Trophoblast cell (in vitro differentiated cells and primary cell): Measurements from ENCODE around the gene PKD1.

Source experiments
- DNase-seq, 2 donors: peaks; one replicate each; pipeline ENCODE4 v3.0.0-alpha.2; 2016
- H2AFZ ChIP-seq: 2 replicates; pipeline ENCODE4 v1.6.1; 2013; ENCODE audit warnings: low read length, moderate library complexity, mild to moderate bottlenecking; ENCODE audit not compliant: insufficient read depth, poor library complexity
- H2AK5ac ChIP-seq: 2 replicates; pipeline ENCODE4 v1.6.1; 2013; ENCODE audit warnings: mild to moderate bottlenecking, low read length
- H2BK120ac ChIP-seq: 2 replicates; pipeline ENCODE4 v1.6.1; 2013; ENCODE audit warnings: low read length, mild to moderate bottlenecking, moderate library complexity; ENCODE audit not compliant: insufficient read depth, poor library complexity
- H2BK12ac ChIP-seq: 2 replicates; pipeline ENCODE4 v1.6.1; 2013; ENCODE audit warnings: mild to moderate bottlenecking, low read length, moderate library complexity
- H2BK5ac ChIP-seq: 2 replicates; pipeline ENCODE4 v1.6.1; 2013; ENCODE audit warnings: low read length, low read depth, moderate library complexity, mild to moderate bottlenecking; ENCODE audit not compliant: poor library complexity
- H3K14ac ChIP-seq: 2 replicates; pipeline ENCODE4 v1.6.1; 2013; ENCODE audit warnings: mild to moderate bottlenecking, low read length
- H3K18ac ChIP-seq: 2 replicates; pipeline ENCODE4 v1.6.1; 2013; ENCODE audit warnings: mild to moderate bottlenecking, low read length
- H3K23ac ChIP-seq: 2 replicates; pipeline ENCODE4 v1.6.1; 2013; ENCODE audit warnings: low read length
- H3K27ac ChIP-seq: 2 replicates; pipeline ENCODE4 v1.5.1; 2013; ENCODE audit warnings: low read depth, mild to moderate bottlenecking, inconsistent platforms, low read length, moderate library complexity
- H3K27me3 ChIP-seq: 2 replicates; pipeline ENCODE4 v1.6.1; 2013; ENCODE audit warnings: inconsistent platforms, mild to moderate bottlenecking, low read length, moderate library complexity; ENCODE audit not compliant: insufficient read depth
- H3K36me3 ChIP-seq, 2 experiments: 1 replicate in 1 of 2; 2 replicates in 1 of 2; pipeline ENCODE4 v1.6.1; 2013; ENCODE audit warnings: low read length in 2 of 2, mild to moderate bottlenecking in 2 of 2, moderate library complexity in 1 of 2; ENCODE audit not compliant: insufficient read depth in 2 of 2, control insufficient read depth in 1 of 2
- H3K4ac ChIP-seq: 2 replicates; pipeline ENCODE4 v1.6.1; 2013; ENCODE audit warnings: low read depth, mild to moderate bottlenecking, low read length, moderate library complexity
- H3K4me1 ChIP-seq, 2 experiments: 1 replicate in 1 of 2; 2 replicates in 1 of 2; pipeline ENCODE4 v1.6.1; 2013; ENCODE audit warnings: low read length in 2 of 2, mild to moderate bottlenecking in 2 of 2, moderate library complexity in 1 of 2; ENCODE audit not compliant: insufficient read depth in 2 of 2, control insufficient read depth in 1 of 2
- H3K4me2 ChIP-seq: 2 replicates; pipeline ENCODE4 v1.6.1; 2013; ENCODE audit warnings: inconsistent platforms, mild to moderate bottlenecking, low read length, moderate library complexity
- H3K4me3 ChIP-seq: 2 replicates; pipeline ENCODE4 v1.5.1; 2013; ENCODE audit warnings: mild to moderate bottlenecking, low read depth, low read length, inconsistent platforms
- H3K79me1 ChIP-seq: one replicate; pipeline ENCODE4 v1.6.1; 2013; ENCODE audit warnings: low read length
- H3K79me2 ChIP-seq: 2 replicates; pipeline ENCODE4 v1.6.1; 2013; ENCODE audit warnings: low read length, mild to moderate bottlenecking; ENCODE audit not compliant: control insufficient read depth, insufficient read depth, poor library complexity
- H3K9ac ChIP-seq: 2 replicates; pipeline ENCODE4 v1.6.1; 2013; ENCODE audit warnings: mild to moderate bottlenecking, low read length
- H3K9me3 ChIP-seq: 2 replicates; pipeline ENCODE4 v1.6.1; 2013; ENCODE audit warnings: low read depth, mild to moderate bottlenecking, control low read depth, inconsistent platforms, low read length; ENCODE audit not compliant: insufficient read depth
- H4K12ac ChIP-seq: 2 replicates; pipeline ENCODE4 v1.6.1; 2013; ENCODE audit warnings: low read depth, mild to moderate bottlenecking, low read length, moderate library complexity
- H4K8ac ChIP-seq: 2 replicates; pipeline ENCODE4 v1.6.1; 2013; ENCODE audit warnings: low read depth, mild to moderate bottlenecking, low read length, moderate library complexity
- H4K91ac ChIP-seq: one replicate; pipeline ENCODE4 v1.6.1; 2013; ENCODE audit warnings: low read depth, mild to moderate bottlenecking, low read length, moderate library complexity
- WGBS: extraction: QIAGEN DNeasy Blood & Tissue Kit; methylation state at CpG from one replicate; pipeline ENCODE4 v1.1.7; 2013; ENCODE audit warnings: missing lambda C conversion rate; ENCODE audit not compliant: insufficient read length, insufficient coverage; ENCODE audit errors: extremely low coverage; 5-methylcytosine and 5-hydroxymethylcytosine counted together

PKD1 gene

GRCh38 chr16:2062801-2063200, 72.9 kb downstream of the PKD1 start:
- Histone ChIP-seq H3K36me3 (peaks cover 71 to 73% of the 10 kb centered on the region in 2 experiments), H2BK12ac (no peak overlapping the region), H3K9me3 (peaks cover 5% of the 10 kb centered on the region), H3K4me3 (no peak overlapping the region), H2BK120ac (no peak overlapping the region), H3K79me2 (no peaks in the 10 kb centered on the region), H3K4ac (no peak overlapping the region), H4K8ac (no peak overlapping the region), H4K91ac (no peak overlapping the region), H3K18ac (no peak overlapping the region), H3K4me2 (no peak overlapping the region), H2BK5ac (no peak overlapping the region), H3K27ac (no peak overlapping the region), H3K4me1 (no peaks in the 10 kb centered on the region), H2AK5ac (no peak overlapping the region), H2AFZ (no peak overlapping the region), H3K9ac (no peak overlapping the region), H3K79me1 (no peaks in the 10 kb centered on the region), H3K27me3 (no peaks in the 10 kb centered on the region), H4K12ac (no peak overlapping the region), H3K23ac (no peak overlapping the region), H3K14ac (no peak overlapping the region)
- no CpG with 5 or more reads among the region's 28 CpGs for WGBS
- no peak for DNase-seq

GRCh38 chr16:2061526-2061925, 74.2 kb downstream of the PKD1 start:
- H2AFZ ChIP-seq = no peak overlapping the region
- no peak overlapping the region for H4K91ac ChIP-seq
- no CpG with 5 or more reads among the region's 13 CpGs for WGBS
- H3K14ac ChIP-seq = no peak overlapping the region
- H3K27me3 ChIP-seq = no peaks in the 10 kb centered on the region
- no peak for DNase-seq
- no peak overlapping the region for H2BK5ac ChIP-seq
- H2AK5ac ChIP-seq = no peak overlapping the region
- H3K4me3 ChIP-seq = no peak overlapping the region
- H2BK12ac ChIP-seq = no peak overlapping the region
- no peak overlapping the region for H3K27ac ChIP-seq
- no peak overlapping the region for H3K23ac ChIP-seq
- H4K8ac ChIP-seq = no peak overlapping the region
- no peak overlapping the region for H3K18ac ChIP-seq
- H3K9me3 ChIP-seq = peaks cover 5% of the 10 kb centered on the region
- no peak overlapping the region for H3K4me2 ChIP-seq
- peaks cover 78% of the 10 kb centered on the region in 2 experiments for H3K36me3 ChIP-seq
- no peak overlapping the region for H3K9ac ChIP-seq
- no peak overlapping the region for H4K12ac ChIP-seq
- no peak overlapping the region for H3K4ac ChIP-seq
- no peaks in the 10 kb centered on the region for H3K4me1 ChIP-seq
- H3K79me1 ChIP-seq = no peaks in the 10 kb centered on the region
- H2BK120ac ChIP-seq = no peak overlapping the region
- H3K79me2 ChIP-seq = no peaks in the 10 kb centered on the region

GRCh38 chr16:2061023-2061422, 74.7 kb downstream of the PKD1 start:
- Histone ChIP-seq H3K36me3 (peaks cover 77 to 78% of the 10 kb centered on the region in 2 experiments), H3K79me1 (no peaks in the 10 kb centered on the region), H3K79me2 (no peaks in the 10 kb centered on the region), H4K91ac (no peak overlapping the region), H3K4me3 (no peak overlapping the region), H3K9ac (no peak overlapping the region), H4K8ac (no peak overlapping the region), H2AK5ac (no peak overlapping the region), H3K27ac (no peak overlapping the region), H3K4ac (no peak overlapping the region), H2BK12ac (no peak overlapping the region), H2BK120ac (no peak overlapping the region), H3K18ac (no peak overlapping the region), H3K9me3 (peaks cover 5% of the 10 kb centered on the region), H2BK5ac (no peak overlapping the region), H3K4me1 (no peaks in the 10 kb centered on the region), H3K14ac (no peak overlapping the region), H3K23ac (no peak overlapping the region), H4K12ac (no peak overlapping the region), H2AFZ (no peak overlapping the region), H3K27me3 (no peaks in the 10 kb centered on the region), H3K4me2 (no peak overlapping the region)
- DNase-seq = no peak
- no CpG with 5 or more reads among the region's 18 CpGs for WGBS

- no peaks in the 10 kb centered on the region for H3K79me1 ChIP-seq
- no peak overlapping the region for H3K9ac ChIP-seq
- no peak overlapping the region for H4K91ac ChIP-seq
- no peak overlapping the region for H2BK12ac ChIP-seq
- no peaks in the 10 kb centered on the region for H3K4me1 ChIP-seq
- no peak overlapping the region for H2BK120ac ChIP-seq
- H3K4ac ChIP-seq = no peak overlapping the region
- no peaks in the 10 kb centered on the region for H3K79me2 ChIP-seq
- no peak overlapping the region for H2AK5ac ChIP-seq
- H3K36me3 ChIP-seq = peaks cover 70 to 71% of the 10 kb centered on the region in 2 experiments
- no peak overlapping the region for H3K18ac ChIP-seq
- H4K12ac ChIP-seq = no peak overlapping the region
- no peaks in the 10 kb centered on the region for H3K27me3 ChIP-seq
- WGBS = no CpG with 5 or more reads among the region's 17 CpGs
- H3K9me3 ChIP-seq = peaks cover 4% of the 10 kb centered on the region
- H3K27ac ChIP-seq = no peak overlapping the region
- no peak for DNase-seq
- no peak overlapping the region for H2AFZ ChIP-seq
- no peak overlapping the region for H2BK5ac ChIP-seq
- no peak overlapping the region for H3K14ac ChIP-seq
- H3K4me2 ChIP-seq = no peak overlapping the region
- H3K23ac ChIP-seq = no peak overlapping the region
- H3K4me3 ChIP-seq = no peak overlapping the region
- no peak overlapping the region for H4K8ac ChIP-seq
These were observed 75.4 kb downstream of the PKD1 start for GRCh38 chr16:2060346-2060745.
